NCI-H187 treated with DMSO at 0.1 percent for 48 hours (cell line): ENCODE measurements around the gene PHACTR3.
"Not testable (repeated sequence)": the region's sequence is repeated elsewhere in the genome, so short reads cannot be mapped to it uniquely, and the experiment has no call there.

ENCODE experiments used
- DNase-seq: peaks from one replicate; lab custom pipeline; 2025; lab: John Stamatoyannopoulos, UW

Gene PHACTR3

DNA sequence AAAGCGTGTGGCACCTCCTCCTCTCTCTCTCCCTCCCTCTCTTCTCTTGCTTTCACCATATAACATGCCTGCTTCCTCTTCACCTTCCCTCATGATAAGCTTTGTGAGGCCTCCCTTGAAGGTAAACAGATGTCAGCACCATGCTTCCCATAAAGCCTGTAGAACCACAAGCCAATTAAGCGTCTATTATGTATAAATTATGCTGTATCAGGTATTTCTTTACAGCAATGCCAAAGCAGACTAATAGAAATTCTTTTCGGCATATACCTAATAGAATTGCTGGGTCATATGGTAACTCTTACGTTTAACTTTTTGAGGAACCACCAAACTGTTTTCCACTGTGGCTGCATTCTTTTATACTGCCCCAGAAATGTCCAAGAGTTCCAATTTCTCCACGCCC lies 254.1 kb downstream of the PHACTR3 start:
- DNase-seq, result no peak

DNA sequence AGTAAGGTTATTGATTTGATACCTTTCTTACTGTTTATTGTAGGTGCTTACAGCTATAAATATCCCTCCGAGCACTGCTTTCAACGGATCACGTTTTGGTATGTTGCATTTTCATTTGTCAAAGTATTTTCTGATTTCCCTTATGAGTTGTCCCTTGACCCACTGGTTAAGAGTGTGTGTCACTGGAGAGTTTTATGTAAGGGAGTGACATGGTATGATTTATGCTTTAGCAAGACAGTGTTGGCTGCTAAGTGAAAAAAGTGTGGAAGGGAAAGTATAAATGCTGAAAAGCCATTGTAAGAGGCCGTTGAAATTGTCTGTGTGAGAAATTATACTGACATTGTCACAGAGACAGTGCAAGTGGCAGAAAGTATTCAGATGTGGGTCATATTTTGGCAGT lies 257.1 kb downstream of the PHACTR3 start:
- DNase-seq, result no peak

DNA sequence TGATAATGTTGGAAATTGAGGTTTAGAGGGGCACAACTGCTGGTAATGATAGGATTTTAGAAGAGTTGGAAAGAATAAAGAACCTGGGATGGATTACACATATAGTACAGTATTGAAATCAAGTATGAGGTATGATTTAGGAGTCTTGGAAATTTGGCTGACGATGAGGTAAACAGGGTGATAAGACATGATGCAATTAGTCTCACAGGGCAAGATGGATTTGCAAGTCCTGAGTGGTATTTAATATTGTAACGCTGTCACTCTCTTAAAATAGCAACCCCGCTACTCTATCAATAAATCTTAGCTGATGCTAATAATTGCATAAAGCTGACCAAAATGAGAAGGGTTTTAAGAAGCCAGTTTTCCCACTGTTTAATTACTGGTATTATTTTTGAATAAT lies 258.7 kb downstream of the PHACTR3 start:
- no peak for DNase-seq

- no peak for DNase-seq
Observed at GRCh38 chr20:59864726-59865125, 260.4 kb downstream of the PHACTR3 start.

GRCh38 chr20:59866338-59866737 lies 262.0 kb downstream of the PHACTR3 start:
- no peak for DNase-seq

GRCh38 chr20:59871096-59871495 lies 266.8 kb downstream of the PHACTR3 start:
- DNase-seq, result no peak

DNA sequence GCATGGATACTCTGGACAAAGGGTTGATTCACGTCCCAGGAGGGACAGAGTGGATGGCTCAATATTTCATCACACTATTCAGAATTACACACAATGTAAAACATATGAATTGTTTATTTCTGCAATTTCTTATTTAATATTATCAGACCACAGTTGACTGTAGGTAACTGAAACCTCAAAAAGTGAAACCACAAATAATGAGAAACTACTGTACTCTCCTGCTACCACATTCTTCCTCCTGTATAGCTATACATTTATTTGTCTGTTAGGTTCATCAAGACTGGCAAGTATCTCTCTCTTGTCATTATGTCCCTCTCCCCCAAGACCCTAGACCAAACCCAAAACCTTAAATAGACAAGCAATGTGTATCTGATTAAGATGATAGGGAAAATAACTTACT lies 269.1 kb downstream of the PHACTR3 start:
- no peak for DNase-seq

DNA sequence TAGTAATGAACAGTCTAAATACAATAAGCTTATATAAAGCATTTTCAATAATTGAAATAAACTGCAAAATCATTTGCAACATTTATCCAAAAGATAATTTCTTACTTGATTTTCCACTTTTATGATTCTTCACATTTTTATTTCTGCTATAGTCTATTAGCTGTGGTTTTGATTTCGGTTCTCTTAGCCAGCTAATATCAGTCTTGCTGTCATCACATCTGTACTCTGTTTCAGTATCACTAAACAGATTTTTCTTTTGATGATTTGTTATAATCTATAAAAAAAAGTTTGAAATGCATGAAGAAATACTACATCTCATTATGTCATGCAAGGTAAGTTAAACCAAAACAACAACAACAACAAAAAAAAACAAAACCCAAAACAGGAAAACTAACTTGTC lies 275.9 kb downstream of the PHACTR3 start:
- DNase-seq, result no peak

GRCh38 chr20:59884494-59884893 lies 280.2 kb downstream of the PHACTR3 start:
- no peak for DNase-seq

DNA sequence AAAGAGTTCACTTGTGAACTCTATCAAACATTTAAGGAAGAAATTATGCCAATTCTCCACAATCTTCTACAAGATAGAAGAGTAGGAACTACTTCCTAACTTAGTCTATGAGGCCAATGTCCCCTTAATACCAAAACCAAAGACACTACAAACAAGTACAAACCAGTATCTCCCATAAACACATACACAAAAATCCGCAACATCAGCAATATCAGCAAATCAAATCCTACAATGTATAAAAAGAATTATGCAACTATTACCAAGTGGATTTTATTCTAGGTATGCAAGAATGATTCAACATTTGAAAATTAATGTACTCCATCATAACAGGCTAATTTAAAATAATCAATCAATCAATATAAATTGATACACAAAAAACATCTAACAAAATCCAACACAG lies 283.7 kb downstream of the PHACTR3 start:
- no peak for DNase-seq

DNA sequence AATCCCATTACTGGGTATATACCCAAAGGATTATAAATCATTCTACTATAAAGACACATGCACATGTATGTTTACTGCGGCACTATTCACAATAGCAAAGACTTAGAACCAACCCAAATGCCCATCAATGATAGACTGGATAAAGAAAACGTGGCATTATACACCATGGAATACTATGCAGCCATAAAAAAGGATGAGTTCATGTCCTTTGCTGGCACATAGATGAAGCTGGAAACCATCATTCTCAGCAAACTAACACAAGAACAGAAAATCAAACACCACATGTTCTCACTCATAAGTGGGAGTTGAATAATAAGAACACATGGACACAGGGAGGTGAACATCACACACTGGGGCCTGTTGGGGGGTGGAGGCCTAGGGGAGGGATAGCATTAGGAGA lies 285.7 kb downstream of the PHACTR3 start:
- DNase-seq, result not testable (repeated sequence)

- no peak for DNase-seq
Observed at GRCh38 chr20:59891581-59891980, 287.2 kb downstream of the PHACTR3 start.

DNA sequence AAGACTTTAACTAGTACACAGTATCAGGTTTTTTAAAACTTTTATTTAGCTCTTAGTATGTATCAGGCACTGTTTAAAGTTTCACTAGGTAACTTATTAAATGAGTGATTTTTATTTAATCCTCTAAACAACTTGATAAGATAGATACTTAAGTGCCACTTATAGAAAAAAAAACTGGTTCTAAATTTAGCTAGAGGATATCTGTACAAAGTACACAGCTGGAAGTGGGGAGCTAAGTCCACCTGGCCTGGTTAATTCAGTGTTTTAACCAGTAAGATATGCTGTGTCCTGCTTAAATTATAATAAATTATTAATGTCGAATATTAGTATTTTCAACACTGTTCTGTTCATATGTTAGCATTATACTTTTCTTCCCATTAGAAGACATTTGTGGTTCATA lies 291.6 kb downstream of the PHACTR3 start:
- DNase-seq, result no peak
